KMS-11 (cell line): ENCODE results near the gene ATP7B.

Experiments
- H2AFZ ChIP-seq: fragments of 200-600 bp; sonication (generic); 2 replicates; pipeline ENCODE4 v1.6.1; 2016; ENCODE audit warnings: antibody characterized with exemption, mixed run types, low read depth
- H3K27ac ChIP-seq: fragments of 200-600 bp; sonication (generic); 2 replicates; pipeline ENCODE4 v1.6.1; 2016; ENCODE audit warnings: mild to moderate bottlenecking, mixed run types
- H3K27me3 ChIP-seq: fragments of 200-600 bp; sonication (generic); 2 replicates; pipeline ENCODE4 v1.6.1; 2017; ENCODE audit warnings: mild to moderate bottlenecking, low read depth, mixed run types, moderate library complexity; ENCODE audit not compliant: insufficient read depth
- H3K36me3 ChIP-seq: fragments of 200-600 bp; sonication (generic); 2 replicates; pipeline ENCODE4 v1.6.1; 2017; ENCODE audit warnings: mild to moderate bottlenecking, mixed run types; ENCODE audit not compliant: insufficient read depth
- H3K4me1 ChIP-seq: fragments of 200-600 bp; sonication (generic); 2 replicates; pipeline ENCODE4 v1.6.1; 2016; ENCODE audit warnings: mild to moderate bottlenecking, low read depth, mixed run types; ENCODE audit not compliant: poor library complexity, severe bottlenecking
- H3K4me2 ChIP-seq: fragments of 200-600 bp; sonication (generic); 2 replicates; pipeline ENCODE4 v1.7.0; 2016; ENCODE audit warnings: mild to moderate bottlenecking, mixed run types
- H3K4me3 ChIP-seq: fragments of 200-600 bp; sonication (generic); IDR thresholded peaks from 2 replicates; pipeline ENCODE4 v1.6.1; 2017; ENCODE audit warnings: low read depth, low read length, mixed read lengths; ENCODE audit not compliant: insufficient read depth
- H3K79me2 ChIP-seq: fragments of 200-600 bp; sonication (generic); 2 replicates; pipeline ENCODE4 v1.6.1; 2016; ENCODE audit warnings: low read depth, mixed run types; ENCODE audit not compliant: insufficient read depth
- H3K9ac ChIP-seq: fragments of 200-600 bp; sonication (generic); 2 replicates; pipeline ENCODE4 v1.6.1; 2016; ENCODE audit warnings: mild to moderate bottlenecking, mixed run types
- H4K20me1 ChIP-seq: fragments of 200-600 bp; sonication (generic); 2 replicates; pipeline ENCODE4 v1.6.1; 2016; ENCODE audit warnings: mild to moderate bottlenecking, mixed run types; ENCODE audit not compliant: insufficient read depth
- TF ChIP-seq, protein P1 (sequence below): fragments of 200-600 bp; sonication (generic); conservative IDR thresholded peaks from 2 replicates; pipeline ENCODE4 v1.6.1; 2017; ENCODE audit warnings: low read depth, mild to moderate bottlenecking, antibody characterized with exemption, low read length, moderate library complexity, mixed read lengths

Gene ATP7B

DNA sequence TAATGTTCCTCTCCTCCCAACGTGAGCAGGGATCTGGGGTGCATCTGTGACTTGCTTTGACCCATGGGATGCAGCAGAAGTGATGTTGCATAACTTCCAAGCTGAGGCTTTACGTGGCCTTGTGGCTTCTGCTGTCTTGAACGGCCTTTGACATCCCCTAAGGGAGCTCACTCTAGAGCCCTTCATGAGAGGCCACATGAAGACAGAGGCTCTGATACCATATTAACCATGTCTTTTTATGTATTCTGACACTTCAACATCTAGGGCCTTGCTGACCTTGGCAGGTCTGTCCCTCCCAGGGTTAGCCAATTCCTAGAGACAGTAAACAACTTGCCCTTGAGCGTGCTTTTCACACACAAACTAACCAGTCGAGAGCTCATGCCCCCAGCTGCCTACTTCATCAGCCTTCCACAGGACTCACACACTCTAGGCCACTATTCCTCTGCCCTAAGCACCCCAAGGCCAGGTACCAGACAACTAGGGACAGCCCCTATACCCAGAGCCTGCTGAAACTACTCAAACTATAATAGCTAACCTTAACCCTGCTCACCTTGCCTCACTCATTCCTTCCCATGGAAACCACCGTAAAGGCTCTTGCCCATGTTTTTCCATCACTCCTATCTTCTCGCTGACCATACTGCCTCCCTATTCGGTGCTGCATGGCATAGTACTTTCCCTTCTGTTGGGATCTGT is 104.1 kb downstream of the ATP7B start:
- no peak overlapping the region for H2AFZ ChIP-seq
- no peaks in the 10 kb centered on the region for H4K20me1 ChIP-seq
- no peaks in the 10 kb centered on the region for H3K4me1 ChIP-seq
- H3K36me3 ChIP-seq = no peaks in the 10 kb centered on the region
- no peak overlapping the region for H3K9ac ChIP-seq
- H3K27me3 ChIP-seq = no peaks in the 10 kb centered on the region
- H3K79me2 ChIP-seq = no peaks in the 10 kb centered on the region
- TF ChIP-seq, protein P1, sequence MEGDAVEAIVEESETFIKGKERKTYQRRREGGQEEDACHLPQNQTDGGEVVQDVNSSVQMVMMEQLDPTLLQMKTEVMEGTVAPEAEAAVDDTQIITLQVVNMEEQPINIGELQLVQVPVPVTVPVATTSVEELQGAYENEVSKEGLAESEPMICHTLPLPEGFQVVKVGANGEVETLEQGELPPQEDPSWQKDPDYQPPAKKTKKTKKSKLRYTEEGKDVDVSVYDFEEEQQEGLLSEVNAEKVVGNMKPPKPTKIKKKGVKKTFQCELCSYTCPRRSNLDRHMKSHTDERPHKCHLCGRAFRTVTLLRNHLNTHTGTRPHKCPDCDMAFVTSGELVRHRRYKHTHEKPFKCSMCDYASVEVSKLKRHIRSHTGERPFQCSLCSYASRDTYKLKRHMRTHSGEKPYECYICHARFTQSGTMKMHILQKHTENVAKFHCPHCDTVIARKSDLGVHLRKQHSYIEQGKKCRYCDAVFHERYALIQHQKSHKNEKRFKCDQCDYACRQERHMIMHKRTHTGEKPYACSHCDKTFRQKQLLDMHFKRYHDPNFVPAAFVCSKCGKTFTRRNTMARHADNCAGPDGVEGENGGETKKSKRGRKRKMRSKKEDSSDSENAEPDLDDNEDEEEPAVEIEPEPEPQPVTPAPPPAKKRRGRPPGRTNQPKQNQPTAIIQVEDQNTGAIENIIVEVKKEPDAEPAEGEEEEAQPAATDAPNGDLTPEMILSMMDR = no peak
- no peak overlapping the region for H3K27ac ChIP-seq
- H3K4me2 ChIP-seq = no peak overlapping the region
- H3K4me3 ChIP-seq = no peak overlapping the region

DNA sequence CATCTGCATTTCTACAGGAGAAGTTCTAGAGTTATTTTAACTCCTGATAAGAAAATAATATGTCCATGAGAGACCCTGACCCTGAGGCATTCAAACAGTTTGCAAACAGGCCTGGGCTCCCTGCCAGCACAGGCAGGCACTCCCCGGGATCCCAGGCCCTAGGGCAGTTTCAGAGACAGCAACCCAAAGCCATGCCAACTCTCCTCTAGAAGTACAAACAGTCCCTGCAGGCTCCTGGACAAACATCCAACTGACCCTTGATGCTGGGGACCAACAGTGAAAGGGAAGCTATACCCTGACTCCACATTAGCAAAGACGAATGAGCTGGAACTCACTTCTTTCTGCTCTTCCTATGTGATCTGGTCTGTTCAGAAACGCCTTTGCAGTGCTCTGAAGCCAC is 104.7 kb downstream of the ATP7B start:
- Histone ChIP-seq H3K4me2 (no peak overlapping the region), H3K27me3 (no peaks in the 10 kb centered on the region), H2AFZ (no peak overlapping the region), H3K79me2 (no peaks in the 10 kb centered on the region), H3K4me1 (no peaks in the 10 kb centered on the region), H3K27ac (no peak overlapping the region), H3K9ac (no peak overlapping the region), H4K20me1 (no peaks in the 10 kb centered on the region), H3K36me3 (no peaks in the 10 kb centered on the region), H3K4me3 (no peak overlapping the region)
- TF ChIP-seq, protein P1 = no peak

DNA sequence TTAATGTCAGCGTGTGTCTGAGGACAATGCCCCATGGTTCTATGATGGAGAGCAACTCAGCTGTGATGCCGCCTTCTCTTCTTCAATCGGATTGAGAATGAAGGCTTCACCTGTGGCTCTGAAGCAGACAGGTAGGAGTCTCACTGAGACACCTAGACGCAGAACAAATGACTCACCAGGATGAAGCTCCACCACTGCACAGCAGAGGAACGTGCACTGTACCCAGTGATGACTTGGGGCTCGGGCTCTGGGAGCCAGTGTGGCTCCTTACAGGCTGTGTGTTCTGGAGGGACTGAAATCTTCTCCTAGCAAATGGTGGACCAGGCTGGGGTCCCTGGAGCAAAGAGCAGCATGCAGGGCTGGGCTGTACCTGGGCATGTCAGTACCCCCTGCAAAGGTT is 105.5 kb downstream of the ATP7B start:
- Histone ChIP-seq H3K4me1 (no peaks in the 10 kb centered on the region), H3K27ac (no peak overlapping the region), H3K27me3 (no peaks in the 10 kb centered on the region), H3K4me3 (no peak overlapping the region), H3K36me3 (no peaks in the 10 kb centered on the region), H3K4me2 (no peak overlapping the region), H4K20me1 (no peaks in the 10 kb centered on the region), H3K9ac (no peak overlapping the region), H3K79me2 (no peaks in the 10 kb centered on the region), H2AFZ (no peak overlapping the region)
- TF ChIP-seq, protein P1 = no peak

DNA sequence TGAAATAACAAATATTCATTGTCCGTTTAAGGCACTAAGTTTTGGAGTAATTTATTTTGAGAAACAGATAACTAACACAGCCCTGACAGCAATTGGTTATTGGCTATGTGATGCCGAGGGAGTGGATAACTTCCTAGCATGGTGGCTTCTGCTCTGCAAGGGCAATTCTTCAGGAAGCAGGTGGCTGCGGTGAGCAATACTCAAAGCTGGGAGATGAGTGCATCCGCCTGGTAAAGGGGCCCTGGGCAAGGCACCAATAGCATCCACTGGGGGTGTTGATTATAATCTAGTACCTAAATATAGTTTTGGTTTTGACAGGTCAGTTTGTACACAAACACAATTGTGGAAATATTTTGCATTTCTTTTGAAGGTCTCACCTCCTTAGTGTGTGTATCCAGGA is 108.5 kb downstream of the ATP7B start:
- no peaks in the 10 kb centered on the region for H3K27me3 ChIP-seq
- H3K27ac ChIP-seq = no peak overlapping the region
- H3K79me2 ChIP-seq = no peaks in the 10 kb centered on the region
- H2AFZ ChIP-seq = no peak overlapping the region
- TF ChIP-seq, protein P1 = no peak
- H3K36me3 ChIP-seq = no peaks in the 10 kb centered on the region
- H3K9ac ChIP-seq = no peak overlapping the region
- no peaks in the 10 kb centered on the region for H4K20me1 ChIP-seq
- H3K4me3 ChIP-seq = no peak overlapping the region
- H3K4me2 ChIP-seq = no peak overlapping the region
- no peaks in the 10 kb centered on the region for H3K4me1 ChIP-seq
